Activated naive CD4-positive, alpha-beta T cell treated with anti-CD3 and anti-CD28 coated beads, Interleukin-2, amount 50 U/mL, for 72 hours (primary cell): ENCODE data around the gene RBPJL. TPM values are rescaled to one million over a fixed set of nuclear protein-coding genes. Genes with fewer than 3 reads are reported as not detected.

Source experiments
- ATAC-seq, 2 donors: fragments of 150-1000 bp; cut with Tn5 transposase; 2 replicates each; pipeline ENCODE4 v1.10.0; 2021; ENCODE audit warnings: mild to moderate bottlenecking in 2 of 2, moderate library complexity in 2 of 2
- DNase-seq, 2 donors: peaks; one replicate each; pipeline ENCODE4 v3.0.0; 2021 to 2022; ENCODE audit warnings: low spot score in 2 of 2
- H3K27ac Mint-ChIP-seq, 2 donors: one replicate each; pipeline ENCODE4 v1.8.0; 2022; ENCODE audit warnings: mild to moderate bottlenecking in 2 of 2, mixed read lengths in 2 of 2
- H3K36me3 Mint-ChIP-seq, 2 donors: one replicate each; pipeline ENCODE4 v1.8.0; 2022; ENCODE audit warnings: mixed read lengths in 2 of 2
- H3K9me3 Mint-ChIP-seq, 2 donors: one replicate each; pipeline ENCODE4 v1.8.0; 2022; ENCODE audit warnings: mixed read lengths in 2 of 2
- total RNA-seq, 2 donors: library from RNA; stranded (reverse); gene quantifications; one replicate each; pipeline ENCODE4 v1.2.3, GENCODE V29; 2022

RBPJL gene
- total RNA-seq, 2 donors from 2014 or later, result not detected

DNA sequence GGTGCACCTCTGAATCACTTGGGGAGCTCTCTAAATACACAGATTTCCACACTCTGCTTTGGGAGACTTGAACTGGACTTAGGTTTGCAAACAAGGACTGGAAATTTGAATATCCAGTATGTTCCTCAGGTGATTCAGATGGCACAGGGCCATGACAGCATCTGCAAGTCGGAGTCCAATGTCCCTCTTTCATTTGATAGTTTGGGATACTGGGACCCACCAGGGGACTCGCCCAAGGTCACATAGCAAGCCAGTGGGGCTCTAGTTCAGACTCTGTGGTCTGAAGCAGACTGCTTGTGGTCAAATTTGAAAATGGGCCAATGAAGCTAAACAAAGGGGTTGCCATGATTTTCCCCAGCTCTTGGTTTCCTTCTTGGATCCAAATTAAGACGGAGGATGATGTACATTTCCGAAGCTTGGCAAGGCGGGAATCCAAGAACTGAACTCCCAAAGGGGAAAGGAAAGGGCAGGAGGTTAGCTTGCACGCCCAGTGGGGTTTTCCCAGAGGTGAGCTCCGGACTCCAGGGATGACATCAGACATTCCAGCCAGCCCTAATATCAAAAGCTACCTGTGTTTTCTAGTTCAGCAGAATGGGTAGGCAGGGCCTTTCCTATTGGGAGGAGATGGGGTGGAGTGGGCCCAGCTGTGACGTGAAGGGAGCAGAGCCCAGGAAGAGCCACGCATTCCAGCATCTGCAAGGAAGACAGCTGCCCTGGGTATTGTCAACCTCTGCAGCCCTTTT, 52.9 kb downstream of the RBPJL start:
- no peak overlapping the region for H3K27ac Mint-ChIP-seq
- H3K9me3 Mint-ChIP-seq, result no peaks in the 10 kb centered on the region
- ATAC-seq (no peak), DNase-seq (no peak)
- peaks cover 0 to 7% of the 10 kb centered on the region in 2 donors for H3K36me3 Mint-ChIP-seq

DNA sequence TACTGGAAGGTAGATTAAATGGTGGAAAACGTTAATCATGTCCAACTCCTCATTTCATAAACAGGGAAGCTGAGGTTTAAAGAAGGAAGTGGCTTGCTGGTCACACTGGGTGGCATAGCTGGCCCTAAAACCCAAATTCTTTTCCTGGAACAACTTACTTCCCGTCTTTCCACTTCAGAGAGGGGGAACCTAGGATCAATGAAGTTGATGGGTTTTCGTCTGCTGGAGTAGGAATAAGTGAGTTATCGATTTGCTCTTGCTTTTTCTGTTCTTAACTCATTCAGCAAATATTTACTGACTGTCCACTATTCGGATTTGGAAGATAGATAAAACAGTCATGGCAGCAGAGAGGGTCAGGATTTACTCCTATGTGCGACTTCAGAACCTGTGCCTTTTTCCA, 55.2 kb downstream of the RBPJL start:
- no peak overlapping the region for H3K27ac Mint-ChIP-seq
- ATAC-seq (no peak), DNase-seq (no peak)
- H3K9me3 Mint-ChIP-seq, result no peaks in the 10 kb centered on the region
- H3K36me3 Mint-ChIP-seq, result peaks cover under 1 to 7% of the 10 kb centered on the region in 2 donors

DNA sequence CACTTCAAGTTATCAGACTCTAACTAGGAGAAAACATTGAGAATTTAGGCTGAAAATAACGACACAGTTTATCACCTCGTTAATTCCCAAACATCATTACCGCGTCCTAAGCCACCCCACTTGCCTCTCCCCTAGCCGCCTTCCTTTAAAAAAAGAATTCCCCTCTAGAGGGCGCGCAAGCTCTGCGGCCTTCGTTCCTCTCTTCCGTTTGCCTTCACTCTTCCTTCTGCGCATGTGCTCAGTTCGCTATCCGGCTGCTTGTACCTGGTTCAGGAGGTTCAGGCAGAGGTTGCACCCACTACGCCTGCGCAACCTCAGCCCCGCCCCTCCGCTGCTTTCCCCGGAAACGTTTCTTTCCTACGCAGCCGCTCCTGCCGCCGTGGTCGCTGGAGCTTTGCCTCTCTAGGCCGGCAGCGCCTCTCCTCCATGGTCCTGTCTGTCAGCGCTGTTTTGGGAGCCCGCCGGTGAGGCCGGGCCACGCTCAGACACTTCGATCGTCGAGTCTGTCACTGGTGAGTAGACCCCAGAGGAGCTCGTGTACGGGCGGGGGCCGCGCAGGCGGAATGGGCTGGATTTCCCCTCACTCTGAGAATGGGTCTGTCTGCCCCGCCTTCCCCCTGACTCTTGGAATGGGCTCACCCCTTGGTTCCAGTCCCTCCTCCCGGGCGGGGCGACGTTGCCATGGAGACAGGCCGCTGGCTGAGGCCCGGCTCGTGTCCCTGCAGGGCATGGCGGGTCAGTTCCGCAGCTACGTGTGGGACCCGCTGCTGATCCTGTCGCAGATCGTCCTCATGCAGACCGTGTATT, 56.4 kb downstream of the RBPJL start, which contains the start of gene SYS1:
SYS1 (plus strand) TSS at position 353 of the 807 bp plus-strand sequence; CDS start at position 729, 376 bp downstream.
- Mint-ChIP-seq H3K9me3 (no peaks in the 10 kb centered on the region), H3K36me3 (peaks cover 6 to 7% of the 10 kb centered on the region in 2 donors), H3K27ac (peak within 1 kb of the TSS; percentile 93 to 98)
- ATAC-seq, result peak; percentile 86 to 87
- DNase-seq, result peak; percentile 98

DNA sequence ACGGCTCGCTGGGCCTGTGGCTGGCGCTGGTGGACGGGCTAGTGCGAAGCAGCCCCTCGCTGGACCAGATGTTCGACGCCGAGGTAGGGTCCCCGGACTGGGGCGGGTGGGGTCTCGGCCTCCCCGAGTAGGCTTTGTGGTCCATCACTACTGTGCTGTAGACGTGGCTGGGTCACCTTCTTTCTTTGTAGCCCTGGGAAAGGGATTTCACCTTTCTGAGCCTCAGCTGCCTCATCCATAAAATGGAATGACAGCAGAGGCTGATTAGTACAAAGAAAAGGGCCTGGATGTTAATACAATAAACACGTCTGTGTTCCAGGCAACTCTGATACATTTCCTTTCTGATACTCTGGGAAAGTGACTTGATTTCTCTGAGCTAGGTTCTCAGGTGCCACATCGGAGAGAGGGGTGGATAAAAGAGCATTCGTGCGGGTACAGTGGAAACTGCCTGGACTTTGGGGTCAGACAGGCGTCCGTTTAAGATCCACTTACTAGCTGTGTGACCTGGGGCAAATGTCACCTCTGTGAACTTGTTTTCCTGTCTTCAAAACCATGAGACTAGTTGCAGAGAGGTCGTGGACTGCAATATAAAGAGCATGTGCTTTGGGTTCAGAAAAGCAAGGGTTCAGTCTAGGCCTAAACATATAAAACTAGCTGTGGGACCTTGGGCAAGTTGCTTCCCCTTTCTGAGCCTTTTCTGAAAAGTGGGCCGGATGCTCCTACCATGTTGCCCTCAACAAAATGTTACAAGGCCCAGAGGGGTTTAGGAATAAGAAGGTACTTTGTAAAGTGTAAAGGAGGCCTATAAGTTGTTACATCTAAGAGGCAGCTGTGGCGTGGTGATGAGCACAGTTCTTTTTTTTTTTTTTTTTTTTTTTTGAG, 57.2 kb downstream of the RBPJL start:
- no peak for DNase-seq

DNA sequence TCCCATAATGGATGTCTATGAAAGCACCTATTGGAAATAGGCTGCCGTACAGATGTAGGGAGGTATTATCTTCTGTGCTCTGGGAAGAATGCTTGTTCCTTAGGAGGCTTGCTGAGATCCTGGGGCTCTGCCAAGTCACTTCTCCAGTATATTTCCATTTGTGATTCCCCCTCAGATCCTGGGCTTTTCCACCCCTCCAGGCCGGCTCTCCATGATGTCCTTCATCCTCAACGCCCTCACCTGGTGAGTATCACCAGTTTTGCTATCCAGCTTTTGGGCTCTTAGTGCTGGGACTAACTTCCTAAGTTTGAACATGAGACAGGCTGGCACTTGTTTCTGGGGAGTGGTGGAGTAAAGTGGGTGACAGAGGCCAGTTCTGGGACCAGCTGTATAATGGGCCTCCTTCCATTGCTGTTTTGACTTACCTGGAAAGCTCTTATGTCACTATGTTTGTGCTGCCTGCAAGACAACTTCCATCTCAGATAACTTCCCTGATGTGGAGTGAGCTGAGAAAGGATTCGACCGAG, 58.9 kb downstream of the RBPJL start:
- Mint-ChIP-seq H3K27ac (no peak overlapping the region), H3K9me3 (no peaks in the 10 kb centered on the region), H3K36me3 (peaks cover 6 to 7% of the 10 kb centered on the region in 2 donors)
- DNase-seq (no peak), ATAC-seq (no peak)

More for the DNA sequence above, 57.2 kb downstream of the RBPJL start:
- ATAC-seq, result no peak
- H3K27ac Mint-ChIP-seq, result peak overlapping the region; percentile 93 to 98
- no peaks in the 10 kb centered on the region for H3K9me3 Mint-ChIP-seq
- H3K36me3 Mint-ChIP-seq, result peaks cover 6 to 7% of the 10 kb centered on the region in 2 donors

DNA sequence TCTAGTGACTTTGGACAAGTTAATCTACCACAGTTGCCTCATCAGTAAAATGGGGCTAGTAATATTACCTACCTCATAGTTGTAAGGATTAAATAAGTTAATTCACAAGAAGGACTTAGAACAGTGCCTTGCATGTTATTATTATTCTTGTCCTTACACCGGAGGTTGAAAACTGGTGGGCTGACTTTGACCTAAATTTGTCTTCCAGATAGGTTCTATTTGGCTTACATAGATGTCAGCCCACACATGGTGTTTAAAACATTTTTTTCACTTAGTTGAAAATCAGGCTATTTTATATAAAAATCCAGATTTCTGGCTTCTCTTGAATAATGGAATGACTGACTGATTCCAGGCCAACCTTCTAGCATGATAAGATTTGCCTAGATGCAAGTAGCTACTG, 59.6 kb downstream of the RBPJL start:
- Mint-ChIP-seq H3K36me3 (peaks cover 6 to 7% of the 10 kb centered on the region in 2 donors), H3K27ac (no peak overlapping the region), H3K9me3 (no peaks in the 10 kb centered on the region)
- DNase-seq (no peak), ATAC-seq (no peak)

DNA sequence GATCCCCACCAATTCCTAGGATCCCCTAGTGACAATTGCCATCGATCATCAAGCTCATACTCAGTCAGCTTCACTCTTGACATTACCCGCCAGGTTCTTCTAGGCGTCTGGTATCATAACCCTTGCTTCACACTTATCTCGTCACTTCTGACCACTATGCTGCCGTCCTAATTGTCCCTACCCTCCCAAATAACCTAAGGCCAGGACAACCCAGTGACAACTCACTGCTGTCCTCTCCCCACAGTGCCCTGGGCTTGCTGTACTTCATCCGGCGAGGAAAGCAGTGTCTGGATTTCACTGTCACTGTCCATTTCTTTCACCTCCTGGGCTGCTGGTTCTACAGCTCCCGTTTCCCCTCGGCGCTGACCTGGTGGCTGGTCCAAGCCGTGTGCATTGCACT, 60.0 kb downstream of the RBPJL start:
- H3K27ac Mint-ChIP-seq, result no peak overlapping the region

DNA sequence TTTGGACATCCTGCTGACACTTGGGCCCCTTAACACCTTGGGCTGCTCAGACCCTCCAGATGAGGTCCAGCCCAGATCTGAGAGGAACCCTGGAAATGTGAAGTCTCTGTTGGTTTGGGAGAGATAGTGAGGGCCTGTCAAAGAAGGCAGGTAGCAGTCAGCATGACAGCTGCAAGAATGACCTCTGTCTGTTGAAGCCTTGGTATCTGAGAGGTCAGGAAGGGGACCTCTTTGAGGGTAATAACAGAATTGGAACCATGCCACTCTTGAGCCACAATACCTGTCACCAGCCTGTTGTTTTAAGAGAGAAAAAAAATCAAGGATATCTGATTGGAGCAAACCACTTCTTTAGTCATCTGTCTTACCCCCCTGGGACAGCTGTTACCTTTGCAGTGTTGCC, 60.5 kb downstream of the RBPJL start:
- Mint-ChIP-seq H3K36me3 (peaks cover 6 to 7% of the 10 kb centered on the region in 2 donors), H3K9me3 (no peaks in the 10 kb centered on the region), H3K27ac (no peak overlapping the region)
- DNase-seq (no peak), ATAC-seq (no peak)

More for the DNA sequence above, 60.0 kb downstream of the RBPJL start:
- H3K36me3 Mint-ChIP-seq, result peaks cover 6 to 7% of the 10 kb centered on the region in 2 donors
- H3K9me3 Mint-ChIP-seq, result no peaks in the 10 kb centered on the region
- no peak for ATAC-seq
- no peak for DNase-seq

Other genes with a start within 250 kb of the RBPJL start
- under 1 TPM in 1 of 2 donors, not detected in 1; 0.70 TPM for gene KCNS1, start 205.7 kb upstream of the RBPJL start, total RNA-seq
- gene WFDC5, start 191.7 kb upstream of the RBPJL start, total RNA-seq, result not detected
- gene WFDC12, start 182.4 kb upstream of the RBPJL start, total RNA-seq, result not detected
- not detected for gene PI3, start 131.9 kb upstream of the RBPJL start, total RNA-seq
- gene SEMG1, start 99.8 kb upstream of the RBPJL start, total RNA-seq, result not detected
- not detected for gene SEMG2, start 85.5 kb upstream of the RBPJL start, total RNA-seq
- not detected for gene SLPI, start 52.3 kb upstream of the RBPJL start, total RNA-seq
- gene MATN4, start 1.5 kb downstream of the RBPJL start, total RNA-seq, result 1 to 10 TPM in 1 of 2 donors, under 1 TPM in 1; 0.11 to 1.4 TPM
- 10 to 100 TPM; 23.5 to 33.0 TPM for gene SDC4, start 41.6 kb downstream of the RBPJL start, total RNA-seq
- 10 to 100 TPM; 28.0 to 33.3 TPM for gene SYS1, start 56.3 kb downstream of the RBPJL start, total RNA-seq
- gene TP53TG5, start 71.5 kb downstream of the RBPJL start, total RNA-seq, result under 1 TPM; 0.16 to 0.45 TPM
- 10 to 100 TPM; 22.7 to 50.9 TPM for gene DBNDD2, start 101.4 kb downstream of the RBPJL start, total RNA-seq
- gene PIGT, start 109.3 kb downstream of the RBPJL start, total RNA-seq, result 10 to 100 TPM; 45.0 to 59.1 TPM
- 1 to 10 TPM; 1.2 to 2.5 TPM for gene WFDC2, start 162.9 kb downstream of the RBPJL start, total RNA-seq
- gene SPINT3, start 208.8 kb downstream of the RBPJL start, total RNA-seq, result not detected
- not detected for gene WFDC6, start 232.6 kb downstream of the RBPJL start, total RNA-seq
- not detected for gene EPPIN, start 240.6 kb downstream of the RBPJL start, total RNA-seq